ENCODE data around the gene PLA2G6. TPM values are rescaled to one million over a fixed set of nuclear protein-coding genes. Genes with fewer than 3 reads are reported as not detected.

PLA2G6 gene
- total RNA-seq, 1 experiment from 2014 or later = 16.2 TPM

DNA sequence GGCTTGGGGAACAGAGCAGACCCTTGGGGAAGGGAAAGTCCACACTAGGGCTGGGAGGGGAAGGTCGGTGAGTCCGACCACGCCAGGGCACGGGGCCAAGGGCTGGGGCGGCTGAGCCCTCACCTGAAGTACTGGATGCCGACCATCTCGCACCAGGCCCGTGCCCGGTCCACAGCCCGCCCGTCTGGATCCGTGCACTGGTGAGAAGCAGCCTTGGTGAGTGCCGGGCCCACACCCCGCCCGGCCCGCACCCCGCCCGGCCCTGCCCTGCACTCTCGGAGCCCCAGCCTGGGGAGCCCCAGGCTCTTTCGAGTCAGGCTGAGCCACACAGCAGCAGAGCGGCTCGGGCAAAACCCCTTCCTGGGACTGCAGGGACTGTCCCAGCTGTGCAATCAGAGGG, 69.2 kb downstream of the PLA2G6 start:
- ATAC-seq (no peak), DNase-seq (ENCODE audit: low read depth, low spot score) (no peak)
- ChIA-PET POLR2A (no interaction called here), CTCF (no interaction called here)
- intact Hi-C loops (cut with micrococcal nuclease; ENCODE audit: unreplicated experiment) (no loop called here), in situ Hi-C loops (cut with HindIII; ENCODE audit: low pct_unique_long_range_greater_than_20kb, low sequenced_read_pairs) (no loop called here)
- H3K9me3 ChIP-seq (ENCODE audit: control insufficient read depth, insufficient read depth, low read depth, low read length) = no peaks in the 10 kb centered on the region
- no peak overlapping the region for H3K27ac ChIP-seq (ENCODE audit: low read length)
- H3K27me3 ChIP-seq (ENCODE audit: control insufficient read depth, insufficient read depth, low read length) = no peaks in the 10 kb centered on the region
- no TSS peak for BruUV-seq (replicated peaks)
- H3K4me1 ChIP-seq (ENCODE audit: control insufficient read depth, insufficient read depth, low read length) = no peaks in the 10 kb centered on the region
- H3K36me3 ChIP-seq (ENCODE audit: control insufficient read depth, insufficient read depth, low read length) = no peaks in the 10 kb centered on the region
- H3K4me3 ChIP-seq (ENCODE audit: low read depth in 2 of 2, low read length in 2 of 2) = no peak overlapping the region
- TF ChIP-seq, protein P1, sequence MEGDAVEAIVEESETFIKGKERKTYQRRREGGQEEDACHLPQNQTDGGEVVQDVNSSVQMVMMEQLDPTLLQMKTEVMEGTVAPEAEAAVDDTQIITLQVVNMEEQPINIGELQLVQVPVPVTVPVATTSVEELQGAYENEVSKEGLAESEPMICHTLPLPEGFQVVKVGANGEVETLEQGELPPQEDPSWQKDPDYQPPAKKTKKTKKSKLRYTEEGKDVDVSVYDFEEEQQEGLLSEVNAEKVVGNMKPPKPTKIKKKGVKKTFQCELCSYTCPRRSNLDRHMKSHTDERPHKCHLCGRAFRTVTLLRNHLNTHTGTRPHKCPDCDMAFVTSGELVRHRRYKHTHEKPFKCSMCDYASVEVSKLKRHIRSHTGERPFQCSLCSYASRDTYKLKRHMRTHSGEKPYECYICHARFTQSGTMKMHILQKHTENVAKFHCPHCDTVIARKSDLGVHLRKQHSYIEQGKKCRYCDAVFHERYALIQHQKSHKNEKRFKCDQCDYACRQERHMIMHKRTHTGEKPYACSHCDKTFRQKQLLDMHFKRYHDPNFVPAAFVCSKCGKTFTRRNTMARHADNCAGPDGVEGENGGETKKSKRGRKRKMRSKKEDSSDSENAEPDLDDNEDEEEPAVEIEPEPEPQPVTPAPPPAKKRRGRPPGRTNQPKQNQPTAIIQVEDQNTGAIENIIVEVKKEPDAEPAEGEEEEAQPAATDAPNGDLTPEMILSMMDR (IDR thresholded peaks at IDR 0.05) = no peak

DNA sequence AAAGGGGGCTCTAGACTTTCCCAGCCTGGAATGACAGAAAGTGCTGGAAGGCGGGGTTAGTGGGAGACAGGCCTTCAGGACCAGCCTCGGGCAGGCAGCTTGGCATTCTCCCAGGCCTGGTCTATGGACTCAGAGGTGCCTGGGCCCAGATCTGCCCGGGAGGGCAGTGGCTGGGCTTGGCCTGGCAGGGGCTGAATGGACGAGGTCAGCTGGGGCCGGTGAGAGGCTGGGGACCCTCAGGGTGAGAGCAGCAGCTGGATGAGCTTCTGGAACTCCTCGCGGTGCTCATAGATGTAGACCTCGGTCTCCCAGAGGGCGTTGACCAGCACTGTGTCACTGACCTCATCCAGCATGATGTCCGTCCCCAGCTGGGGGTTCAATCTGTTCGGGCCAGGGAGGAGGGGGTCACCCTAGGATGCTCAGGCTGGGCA, 69.7 kb downstream of the PLA2G6 start:
- POLR2A ChIA-PET = no interaction called here
- Histone ChIP-seq H3K9me3 (ENCODE audit: control insufficient read depth, insufficient read depth, low read depth, low read length) (no peaks in the 10 kb centered on the region), H3K27me3 (ENCODE audit: control insufficient read depth, insufficient read depth, low read length) (no peaks in the 10 kb centered on the region), H3K4me3 (ENCODE audit: low read depth in 2 of 2, low read length in 2 of 2) (no peak overlapping the region), H3K4me1 (ENCODE audit: control insufficient read depth, insufficient read depth, low read length) (no peaks in the 10 kb centered on the region), H3K36me3 (ENCODE audit: control insufficient read depth, insufficient read depth, low read length) (no peaks in the 10 kb centered on the region), H3K27ac (ENCODE audit: low read length) (no peak overlapping the region)
- no peak for ATAC-seq
- CTCF ChIA-PET = no interaction called here
- intact Hi-C loops (cut with micrococcal nuclease; ENCODE audit: unreplicated experiment) = no loop called here
- no peak for DNase-seq (ENCODE audit: low read depth, low spot score)
- in situ Hi-C loops (cut with HindIII; ENCODE audit: low pct_unique_long_range_greater_than_20kb, low sequenced_read_pairs) = no loop called here
- no TSS peak for BruUV-seq (replicated peaks)
- TF ChIP-seq, protein P1 (IDR thresholded peaks at IDR 0.05) = no peak
- no peak for TF ChIP-seq TCF7L2 (IDR thresholded peaks at IDR 0.05; ENCODE audit: low read depth, low read length)

DNA sequence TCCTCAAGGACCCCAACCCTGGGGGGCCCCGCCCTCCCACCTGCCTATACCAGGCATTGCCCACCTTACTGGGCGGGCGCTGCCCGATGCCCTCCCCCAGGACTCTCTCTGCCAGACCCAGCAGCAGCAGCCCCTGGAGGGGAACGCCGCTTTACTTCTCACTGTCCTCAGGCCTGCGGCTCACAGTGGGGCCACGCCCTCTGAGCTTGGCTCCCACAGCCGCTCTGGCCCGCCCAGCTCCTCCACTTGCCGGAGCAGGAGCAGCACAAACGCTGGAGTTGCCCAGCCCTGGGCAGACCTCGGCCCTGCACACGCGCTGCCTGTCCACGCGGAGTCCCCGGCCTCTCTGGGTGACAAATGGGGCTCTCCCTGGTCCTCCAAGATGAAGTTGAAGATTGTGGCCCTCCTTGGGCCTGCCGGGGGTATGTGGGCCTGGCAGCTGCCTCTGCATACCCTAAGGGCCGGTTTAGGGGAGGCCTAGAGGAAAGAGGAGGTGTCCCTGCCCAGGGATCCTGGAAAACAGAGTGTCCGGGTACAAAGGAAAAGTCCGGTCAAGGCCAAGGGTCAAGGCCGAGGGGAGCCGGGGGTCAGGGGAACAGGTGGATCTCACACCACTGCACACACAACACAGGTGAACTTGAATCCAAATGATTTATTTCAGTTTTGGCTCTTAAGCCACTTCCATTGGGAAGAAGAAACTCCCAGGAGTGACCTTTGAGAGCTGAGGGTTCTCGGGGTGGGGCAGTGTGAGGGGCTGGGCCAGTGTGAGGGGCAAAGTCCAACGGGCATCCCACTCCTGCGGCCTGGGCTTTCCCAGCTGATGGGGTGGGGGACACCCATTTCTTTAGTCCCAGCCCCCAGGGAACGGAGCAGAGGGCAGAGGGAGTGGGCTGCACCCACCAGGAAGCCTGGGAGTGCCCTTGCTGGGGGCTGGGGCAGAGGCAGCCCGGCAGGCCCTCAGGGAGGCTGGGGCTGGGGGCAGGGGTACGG, 70.5 kb downstream of the PLA2G6 start:
- Histone ChIP-seq H3K27me3 (ENCODE audit: control insufficient read depth, insufficient read depth, low read length) (no peaks in the 10 kb centered on the region), H3K36me3 (ENCODE audit: control insufficient read depth, insufficient read depth, low read length) (no peaks in the 10 kb centered on the region), H3K9me3 (ENCODE audit: control insufficient read depth, insufficient read depth, low read depth, low read length) (no peaks in the 10 kb centered on the region), H3K4me3 (ENCODE audit: low read depth in 2 of 2, low read length in 2 of 2) (no peak overlapping the region), H3K4me1 (ENCODE audit: control insufficient read depth, insufficient read depth, low read length) (no peaks in the 10 kb centered on the region), H3K27ac (ENCODE audit: low read length) (no peak overlapping the region)
- DNase-seq (ENCODE audit: low read depth, low spot score) (no peak), ATAC-seq (no peak)
- in situ Hi-C loops (cut with HindIII; ENCODE audit: low pct_unique_long_range_greater_than_20kb, low sequenced_read_pairs) = no loop called here
- ChIA-PET CTCF (no interaction called here), POLR2A (interaction anchor here (0.5 to 0.6 kb wide), 2 partner anchors 11 to 94 kb away, joined by 3 read pairs; no protein-coding TSS in a partner anchor)
- intact Hi-C loops (cut with micrococcal nuclease; ENCODE audit: unreplicated experiment) = no loop called here
- no TSS peak for BruUV-seq (replicated peaks)
- TF ChIP-seq, protein P2, sequence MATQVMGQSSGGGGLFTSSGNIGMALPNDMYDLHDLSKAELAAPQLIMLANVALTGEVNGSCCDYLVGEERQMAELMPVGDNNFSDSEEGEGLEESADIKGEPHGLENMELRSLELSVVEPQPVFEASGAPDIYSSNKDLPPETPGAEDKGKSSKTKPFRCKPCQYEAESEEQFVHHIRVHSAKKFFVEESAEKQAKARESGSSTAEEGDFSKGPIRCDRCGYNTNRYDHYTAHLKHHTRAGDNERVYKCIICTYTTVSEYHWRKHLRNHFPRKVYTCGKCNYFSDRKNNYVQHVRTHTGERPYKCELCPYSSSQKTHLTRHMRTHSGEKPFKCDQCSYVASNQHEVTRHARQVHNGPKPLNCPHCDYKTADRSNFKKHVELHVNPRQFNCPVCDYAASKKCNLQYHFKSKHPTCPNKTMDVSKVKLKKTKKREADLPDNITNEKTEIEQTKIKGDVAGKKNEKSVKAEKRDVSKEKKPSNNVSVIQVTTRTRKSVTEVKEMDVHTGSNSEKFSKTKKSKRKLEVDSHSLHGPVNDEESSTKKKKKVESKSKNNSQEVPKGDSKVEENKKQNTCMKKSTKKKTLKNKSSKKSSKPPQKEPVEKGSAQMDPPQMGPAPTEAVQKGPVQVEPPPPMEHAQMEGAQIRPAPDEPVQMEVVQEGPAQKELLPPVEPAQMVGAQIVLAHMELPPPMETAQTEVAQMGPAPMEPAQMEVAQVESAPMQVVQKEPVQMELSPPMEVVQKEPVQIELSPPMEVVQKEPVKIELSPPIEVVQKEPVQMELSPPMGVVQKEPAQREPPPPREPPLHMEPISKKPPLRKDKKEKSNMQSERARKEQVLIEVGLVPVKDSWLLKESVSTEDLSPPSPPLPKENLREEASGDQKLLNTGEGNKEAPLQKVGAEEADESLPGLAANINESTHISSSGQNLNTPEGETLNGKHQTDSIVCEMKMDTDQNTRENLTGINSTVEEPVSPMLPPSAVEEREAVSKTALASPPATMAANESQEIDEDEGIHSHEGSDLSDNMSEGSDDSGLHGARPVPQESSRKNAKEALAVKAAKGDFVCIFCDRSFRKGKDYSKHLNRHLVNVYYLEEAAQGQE (IDR thresholded peaks at IDR 0.05; ENCODE audit: insufficient read depth in 1 of 2, low read depth in 2 of 2, low read length in 1 of 2) = no peak
